ENCODE results near the gene SVOPL.

Gene SVOPL

DNA sequence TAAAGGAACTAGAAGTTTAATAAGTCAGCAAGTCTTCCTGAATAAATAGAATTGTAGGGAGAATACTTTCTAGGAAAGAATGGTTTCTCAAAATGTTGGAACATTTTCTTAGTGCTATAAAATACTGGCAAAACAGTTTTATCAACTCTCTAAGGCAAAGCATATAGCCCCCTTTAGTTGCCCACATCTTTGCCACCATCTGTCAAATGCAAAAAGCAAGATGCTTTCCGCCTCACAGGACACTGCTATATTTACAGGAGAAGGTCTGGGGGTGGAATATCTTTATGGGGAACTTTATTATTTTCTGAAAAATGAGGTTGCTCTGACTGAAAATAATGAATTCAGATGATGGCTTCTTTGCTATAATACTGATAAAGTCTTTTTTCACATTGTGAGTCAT is 78.3 kb downstream of the SVOPL start:
- H3K36me3 Mint-ChIP-seq (ENCODE audit: low read depth) = no peaks in the 10 kb centered on the region
- ATAC-seq (no peak), DNase-seq (no peak)
- H3K4me1 Mint-ChIP-seq = peaks cover 38% of the 10 kb centered on the region
- no peak overlapping the region for H3K4me3 Mint-ChIP-seq
- H3K27me3 Mint-ChIP-seq = no peaks in the 10 kb centered on the region
- no peak overlapping the region for H3K27ac Mint-ChIP-seq
- no peaks in the 10 kb centered on the region for H3K9me3 Mint-ChIP-seq

DNA sequence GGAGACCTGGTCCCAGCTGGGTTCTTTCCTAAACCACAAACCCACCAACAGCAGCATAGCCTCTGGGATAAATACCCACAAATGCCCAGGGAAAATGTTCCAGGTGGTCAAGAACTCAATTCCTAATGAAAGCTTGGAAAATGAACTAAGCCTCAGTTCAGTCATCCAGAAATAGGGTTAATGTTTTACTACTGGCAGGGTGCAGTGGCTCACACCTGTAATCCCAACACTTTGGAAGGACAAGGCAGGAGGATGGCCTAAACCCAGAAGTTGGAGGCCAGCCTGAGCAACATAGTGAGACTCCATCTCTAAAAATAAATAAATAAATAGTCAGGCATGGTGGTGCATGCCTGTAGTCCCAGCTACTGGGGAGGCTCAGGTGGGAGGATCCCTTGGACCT is 82.2 kb downstream of the SVOPL start:
- ATAC-seq (no peak), DNase-seq (no peak)
- no peaks in the 10 kb centered on the region for H3K9me3 Mint-ChIP-seq
- H3K27me3 Mint-ChIP-seq = no peaks in the 10 kb centered on the region
- H3K27ac Mint-ChIP-seq = no peak overlapping the region
- H3K4me3 Mint-ChIP-seq = no peak overlapping the region
- peaks cover 3% of the 10 kb centered on the region for H3K4me1 Mint-ChIP-seq
- no peaks in the 10 kb centered on the region for H3K36me3 Mint-ChIP-seq (ENCODE audit: low read depth)

DNA sequence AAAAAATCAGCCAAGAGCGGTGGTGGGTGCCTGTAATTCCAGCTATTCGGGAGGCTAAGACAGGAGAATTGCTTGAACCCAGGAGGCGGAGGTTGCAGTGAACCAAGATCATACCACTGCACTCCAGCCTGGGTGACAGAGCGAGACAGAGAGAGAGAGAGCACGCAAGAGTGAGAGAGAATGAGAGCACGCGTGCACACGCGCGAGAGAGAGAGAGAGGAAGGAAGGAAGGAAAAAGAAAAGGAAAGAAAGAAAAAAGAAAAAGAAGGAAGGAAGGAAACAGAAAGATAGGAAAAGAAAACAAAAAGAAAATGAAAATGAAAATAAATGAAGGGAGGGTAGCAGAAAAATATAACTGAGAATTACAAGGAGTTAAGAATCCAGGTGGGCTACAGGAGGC is 82.7 kb downstream of the SVOPL start:
- no peak overlapping the region for H3K4me3 Mint-ChIP-seq
- H3K27ac Mint-ChIP-seq = no peak overlapping the region
- no peak for DNase-seq
- H3K36me3 Mint-ChIP-seq (ENCODE audit: low read depth) = no peaks in the 10 kb centered on the region
- no peaks in the 10 kb centered on the region for H3K27me3 Mint-ChIP-seq
- no peak for ATAC-seq
- H3K4me1 Mint-ChIP-seq = peaks cover 2% of the 10 kb centered on the region
- H3K9me3 Mint-ChIP-seq = no peaks in the 10 kb centered on the region

DNA sequence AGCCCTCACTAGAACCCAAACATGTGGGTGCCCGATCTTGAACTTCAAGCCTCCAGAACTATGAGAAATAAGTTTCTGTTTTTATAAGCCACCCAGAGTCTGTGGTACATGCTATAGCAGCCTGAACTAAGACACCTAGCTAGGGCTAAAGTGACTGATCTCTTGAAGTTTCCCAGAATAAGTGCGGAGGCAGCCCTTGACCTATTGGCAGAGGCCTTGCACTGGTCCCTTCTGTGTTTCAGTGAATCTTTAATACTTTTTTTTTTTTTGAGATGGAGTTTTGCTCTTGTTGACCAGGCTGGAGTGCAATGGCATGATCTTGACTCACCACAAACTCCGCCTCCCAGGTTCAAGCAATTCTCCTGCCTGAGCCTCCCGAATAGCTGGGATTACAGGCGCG is 85.1 kb downstream of the SVOPL start:
- peaks cover 2% of the 10 kb centered on the region for H3K4me1 Mint-ChIP-seq
- ATAC-seq = no peak
- H3K4me3 Mint-ChIP-seq = no peak overlapping the region

DNA sequence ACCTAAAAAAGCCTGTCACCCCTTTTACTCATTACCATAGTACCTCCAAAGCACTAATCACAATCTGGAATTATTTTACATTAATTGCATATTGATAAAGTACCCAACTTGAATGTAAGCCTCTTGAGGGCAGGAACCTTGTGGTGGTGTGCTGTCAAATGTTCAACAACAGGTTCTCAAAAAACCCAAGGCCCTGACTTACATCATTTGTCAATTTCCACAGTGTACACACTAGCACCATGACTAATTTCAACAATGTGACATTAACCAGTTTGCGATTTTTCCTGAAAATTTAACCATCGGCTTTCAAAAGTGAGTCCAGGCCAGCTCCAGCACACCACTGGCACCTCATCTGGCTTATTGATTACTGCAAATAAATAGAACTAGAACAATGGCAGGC is 87.5 kb downstream of the SVOPL start:
- H3K4me3 Mint-ChIP-seq = no peak overlapping the region
- DNase-seq (no peak), ATAC-seq (no peak)
- H3K27ac Mint-ChIP-seq = no peak overlapping the region
- no peaks in the 10 kb centered on the region for H3K9me3 Mint-ChIP-seq
- H3K4me1 Mint-ChIP-seq = peaks cover 2% of the 10 kb centered on the region
- no peaks in the 10 kb centered on the region for H3K36me3 Mint-ChIP-seq (ENCODE audit: low read depth)
- no peaks in the 10 kb centered on the region for H3K27me3 Mint-ChIP-seq

More for the DNA sequence above, 85.1 kb downstream of the SVOPL start:
- no peaks in the 10 kb centered on the region for H3K36me3 Mint-ChIP-seq (ENCODE audit: low read depth)
- H3K9me3 Mint-ChIP-seq = no peaks in the 10 kb centered on the region
- DNase-seq = no peak
- no peak overlapping the region for H3K27ac Mint-ChIP-seq
- no peaks in the 10 kb centered on the region for H3K27me3 Mint-ChIP-seq

DNA sequence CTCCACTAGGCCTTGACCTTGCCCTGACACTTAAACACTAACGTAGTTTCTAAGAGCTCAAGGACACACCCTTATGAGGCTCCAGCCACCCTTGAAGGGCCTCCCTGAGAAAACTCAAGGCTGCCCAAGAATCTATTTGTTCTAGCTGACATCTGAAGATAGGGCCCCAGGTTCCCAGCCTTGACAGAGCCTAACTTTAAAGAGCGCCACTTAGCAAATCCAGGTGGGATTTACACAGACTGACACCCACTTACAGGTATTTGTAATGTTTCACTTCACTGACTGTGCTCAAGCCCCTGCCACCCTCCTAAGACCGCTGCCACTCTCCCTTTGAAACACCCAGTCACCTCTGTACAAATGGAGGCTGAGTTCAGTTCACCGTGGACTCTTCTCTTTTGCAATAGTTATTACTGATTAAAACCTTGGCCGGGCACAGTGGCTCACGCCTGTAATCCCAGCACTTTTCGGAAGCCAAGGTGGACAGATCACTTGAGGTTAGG is 90.4 kb downstream of the SVOPL start:
- no peak overlapping the region for H3K27ac Mint-ChIP-seq
- no peak for ATAC-seq
- H3K27me3 Mint-ChIP-seq = no peaks in the 10 kb centered on the region
- DNase-seq = no peak
- peaks cover 14% of the 10 kb centered on the region for H3K4me1 Mint-ChIP-seq
- no peak overlapping the region for H3K4me3 Mint-ChIP-seq
- no peaks in the 10 kb centered on the region for H3K36me3 Mint-ChIP-seq (ENCODE audit: low read depth)
- no peaks in the 10 kb centered on the region for H3K9me3 Mint-ChIP-seq

DNA sequence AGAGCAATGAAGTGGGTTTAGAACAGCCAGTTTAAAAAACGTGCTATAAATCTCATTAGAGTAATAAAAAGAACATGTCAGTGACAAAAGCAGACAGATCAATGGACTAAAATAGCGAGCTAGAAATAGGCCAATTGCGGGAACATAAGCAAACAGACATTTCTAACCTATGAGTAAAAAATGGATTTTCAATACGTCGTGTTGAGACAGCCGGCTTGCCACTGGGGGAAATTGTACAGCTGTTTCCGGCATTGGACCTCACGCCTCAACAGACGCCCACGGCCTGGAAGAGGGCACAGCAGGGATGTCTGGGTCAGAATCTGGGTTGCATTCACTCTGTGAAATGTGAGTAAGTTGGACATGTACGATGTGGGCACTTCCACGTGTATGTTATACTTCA is 92.9 kb downstream of the SVOPL start:
- H3K4me3 Mint-ChIP-seq = no peak overlapping the region
- no peaks in the 10 kb centered on the region for H3K9me3 Mint-ChIP-seq
- DNase-seq (peak; percentile 27), ATAC-seq (peak; percentile 43)
- H3K4me1 Mint-ChIP-seq = peaks cover 16% of the 10 kb centered on the region
- H3K27me3 Mint-ChIP-seq = no peaks in the 10 kb centered on the region
- no peaks in the 10 kb centered on the region for H3K36me3 Mint-ChIP-seq (ENCODE audit: low read depth)
- no peak overlapping the region for H3K27ac Mint-ChIP-seq

DNA sequence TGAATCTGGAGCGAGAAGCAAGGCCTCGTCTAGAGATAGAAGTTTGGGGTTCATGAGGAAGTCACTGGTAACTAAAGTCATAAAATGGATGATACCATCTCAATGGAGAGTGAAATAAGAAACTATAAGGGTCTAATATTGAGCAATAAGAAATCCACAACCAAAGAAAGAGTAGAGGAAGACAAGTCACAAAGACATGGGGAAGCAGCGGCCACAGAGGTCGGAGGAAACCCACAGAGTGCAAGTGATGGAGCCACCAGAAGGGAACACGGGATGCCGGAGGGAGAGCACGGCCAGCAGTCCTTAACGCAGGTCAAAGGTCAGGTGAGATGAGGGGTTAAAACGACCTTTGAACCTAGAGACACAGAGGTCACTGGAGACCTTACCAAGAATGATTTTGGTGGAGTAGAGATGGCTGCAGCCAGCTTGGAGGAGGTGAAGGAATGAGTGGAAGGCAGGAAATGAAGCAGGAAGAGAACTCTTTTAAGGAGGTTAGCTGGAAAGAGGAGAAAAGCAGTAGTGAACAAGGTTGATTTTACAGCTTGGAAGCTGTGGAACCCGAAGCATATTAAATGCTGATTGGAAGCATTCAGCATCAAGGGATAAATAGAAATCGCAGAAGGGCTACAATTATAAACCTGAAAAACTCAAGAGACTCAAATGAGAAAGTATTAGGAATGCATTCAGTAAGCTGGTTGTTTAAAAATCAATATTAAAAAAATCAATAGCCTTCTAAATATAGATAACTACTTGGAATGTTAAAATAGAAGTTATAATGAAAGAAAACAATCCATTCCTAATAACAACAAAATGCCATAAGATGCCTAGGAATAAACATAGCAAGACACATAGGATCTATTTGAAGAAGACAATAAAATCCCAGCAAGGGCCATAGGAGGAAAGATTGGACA is 93.7 kb downstream of the SVOPL start:
- Mint-ChIP-seq H3K4me3 (no peak overlapping the region), H3K4me1 (peaks cover 16% of the 10 kb centered on the region), H3K9me3 (no peaks in the 10 kb centered on the region), H3K27me3 (no peaks in the 10 kb centered on the region), H3K36me3 (ENCODE audit: low read depth) (no peaks in the 10 kb centered on the region), H3K27ac (no peak overlapping the region)
- DNase-seq = no peak
- no peak for ATAC-seq

DNA sequence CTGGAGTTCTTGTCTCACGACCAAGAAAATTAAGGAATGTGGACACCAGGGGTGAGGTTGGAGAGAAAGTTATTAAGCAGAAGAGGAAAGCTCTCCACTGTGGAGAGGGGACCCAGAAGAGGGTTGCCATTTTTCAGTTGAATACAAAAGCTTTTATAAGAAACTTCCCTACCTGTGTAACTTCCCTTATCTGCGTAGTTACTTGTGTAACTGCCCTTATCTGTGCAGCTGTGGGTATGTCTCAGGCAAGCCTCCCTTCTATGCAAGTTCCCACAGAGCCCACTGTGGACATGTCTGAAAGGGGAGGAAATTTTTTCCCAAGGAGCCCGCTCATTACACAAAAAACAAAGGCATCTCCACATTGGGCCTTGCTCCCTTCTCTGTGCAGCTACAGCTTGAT is 94.9 kb downstream of the SVOPL start:
- Mint-ChIP-seq H3K9me3 (no peaks in the 10 kb centered on the region), H3K36me3 (ENCODE audit: low read depth) (no peaks in the 10 kb centered on the region), H3K4me3 (no peak overlapping the region), H3K27me3 (no peaks in the 10 kb centered on the region), H3K4me1 (peaks cover 16% of the 10 kb centered on the region), H3K27ac (no peak overlapping the region)
- DNase-seq = no peak
- no peak for ATAC-seq

DNA sequence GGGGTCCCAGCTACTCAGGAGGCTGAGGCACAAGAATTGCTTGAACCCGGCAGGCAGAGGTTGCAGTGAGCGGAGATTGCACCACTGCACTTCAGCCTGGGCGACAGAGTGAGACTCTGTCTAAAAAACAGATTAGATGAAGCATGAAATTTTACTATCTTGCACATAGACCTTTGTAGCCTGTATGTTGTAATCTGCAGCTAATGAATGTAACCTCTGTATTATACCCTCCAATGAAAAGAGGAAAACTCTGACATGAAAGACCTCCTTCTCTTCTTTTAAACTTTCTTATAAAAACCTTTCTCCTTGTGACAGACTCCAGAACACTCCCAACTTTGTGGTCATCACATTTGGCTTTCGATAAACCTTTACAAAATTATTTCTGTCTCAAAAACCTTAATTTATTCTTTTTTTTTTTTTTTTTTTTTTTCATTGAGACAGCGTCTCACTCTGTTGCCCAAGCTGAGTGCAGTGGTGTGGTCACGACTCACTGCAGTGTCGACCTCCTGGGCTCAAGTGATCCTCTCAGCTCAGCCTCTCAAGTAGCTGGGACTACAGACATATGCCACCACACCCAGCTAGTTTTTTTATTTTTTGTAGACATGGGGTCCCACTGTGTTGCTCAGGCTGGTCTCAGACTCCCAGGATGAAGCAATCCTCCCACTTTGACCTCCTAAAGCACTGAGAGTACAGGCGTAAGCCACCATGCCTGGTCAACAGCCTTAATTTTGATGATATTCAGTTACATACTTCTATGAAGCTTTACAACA is 97.4 kb downstream of the SVOPL start:
- no peak overlapping the region for H3K27ac Mint-ChIP-seq
- ATAC-seq (no peak), DNase-seq (no peak)
- no peak overlapping the region for H3K4me3 Mint-ChIP-seq
- peaks cover 16% of the 10 kb centered on the region for H3K4me1 Mint-ChIP-seq
- no peaks in the 10 kb centered on the region for H3K36me3 Mint-ChIP-seq (ENCODE audit: low read depth)
- H3K9me3 Mint-ChIP-seq = no peaks in the 10 kb centered on the region
- H3K27me3 Mint-ChIP-seq = no peaks in the 10 kb centered on the region

DNA sequence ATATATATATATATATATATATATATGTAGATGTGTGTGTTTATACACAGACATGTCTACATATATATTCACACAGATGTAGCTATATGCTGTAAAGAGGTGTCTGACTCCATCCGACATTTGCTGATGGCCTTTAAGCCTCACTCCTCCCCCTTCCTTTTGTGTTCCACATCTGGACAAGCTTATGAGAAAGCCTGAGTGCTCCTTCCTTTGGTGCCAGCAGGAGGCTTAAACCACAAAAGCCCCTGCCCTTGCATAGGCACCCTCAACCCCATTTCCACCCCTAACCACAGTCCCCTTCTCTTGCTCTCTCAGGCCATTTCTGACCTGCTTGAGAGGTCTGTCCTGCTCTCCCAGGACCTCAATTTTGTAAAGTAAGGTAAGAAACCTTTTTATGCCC is 98.7 kb downstream of the SVOPL start:
- no peaks in the 10 kb centered on the region for H3K27me3 Mint-ChIP-seq
- H3K4me1 Mint-ChIP-seq = peaks cover 7% of the 10 kb centered on the region
- ATAC-seq = no peak
- H3K36me3 Mint-ChIP-seq (ENCODE audit: low read depth) = no peaks in the 10 kb centered on the region
- no peak for DNase-seq
- no peak overlapping the region for H3K4me3 Mint-ChIP-seq
- no peaks in the 10 kb centered on the region for H3K9me3 Mint-ChIP-seq
- no peak overlapping the region for H3K27ac Mint-ChIP-seq

DNA sequence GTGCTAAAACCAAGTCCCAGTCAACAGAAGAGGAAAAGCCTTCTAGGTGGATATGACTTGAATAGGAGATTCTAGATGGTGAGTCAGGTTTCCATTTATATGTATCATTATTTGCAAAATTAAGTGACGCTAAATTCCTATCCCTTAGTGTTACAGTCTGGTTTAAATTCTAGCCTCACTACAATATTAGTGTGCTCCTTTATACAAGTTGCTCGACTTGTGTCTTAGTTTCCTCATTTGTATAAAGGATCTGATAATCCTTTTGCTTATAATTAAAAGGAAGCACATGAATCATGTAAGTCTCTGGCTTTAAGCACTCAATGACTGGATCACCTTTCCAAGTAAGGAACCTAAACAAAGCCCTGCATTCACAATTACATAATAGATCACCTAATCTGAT is 105.7 kb downstream of the SVOPL start:
- H3K4me3 Mint-ChIP-seq = no peak overlapping the region
- no peaks in the 10 kb centered on the region for H3K4me1 Mint-ChIP-seq
- no peaks in the 10 kb centered on the region for H3K36me3 Mint-ChIP-seq (ENCODE audit: low read depth)
- no peaks in the 10 kb centered on the region for H3K27me3 Mint-ChIP-seq
- DNase-seq = no peak
- H3K27ac Mint-ChIP-seq = no peak overlapping the region
- ATAC-seq = no peak
- no peaks in the 10 kb centered on the region for H3K9me3 Mint-ChIP-seq

DNA sequence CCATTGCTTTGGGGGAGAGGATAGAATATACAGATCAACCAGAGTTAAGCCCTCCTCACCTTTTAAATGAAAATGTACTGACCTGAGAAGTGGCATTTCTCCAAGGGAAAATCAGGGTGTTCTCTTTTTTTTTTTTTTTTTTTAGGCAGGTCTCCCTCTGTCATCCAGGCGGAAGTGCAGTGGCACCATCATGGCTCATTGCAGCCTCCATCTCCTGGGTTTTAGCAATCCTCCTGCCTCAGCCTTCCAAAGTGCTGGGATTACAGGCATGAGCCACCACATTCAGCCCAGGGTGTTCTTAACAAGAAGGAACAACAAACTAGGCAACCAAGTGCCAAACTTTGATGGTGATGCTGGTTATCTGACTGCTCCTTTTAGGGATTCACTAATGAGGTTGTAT is 111.0 kb downstream of the SVOPL start:
- H3K9me3 Mint-ChIP-seq = no peaks in the 10 kb centered on the region
- H3K4me3 Mint-ChIP-seq = no peak overlapping the region
- no peak for DNase-seq
- H3K27ac Mint-ChIP-seq = no peak overlapping the region
- H3K4me1 Mint-ChIP-seq = no peaks in the 10 kb centered on the region
- no peaks in the 10 kb centered on the region for H3K27me3 Mint-ChIP-seq
- peaks cover 25% of the 10 kb centered on the region for H3K36me3 Mint-ChIP-seq (ENCODE audit: low read depth)
- no peak for ATAC-seq

DNA sequence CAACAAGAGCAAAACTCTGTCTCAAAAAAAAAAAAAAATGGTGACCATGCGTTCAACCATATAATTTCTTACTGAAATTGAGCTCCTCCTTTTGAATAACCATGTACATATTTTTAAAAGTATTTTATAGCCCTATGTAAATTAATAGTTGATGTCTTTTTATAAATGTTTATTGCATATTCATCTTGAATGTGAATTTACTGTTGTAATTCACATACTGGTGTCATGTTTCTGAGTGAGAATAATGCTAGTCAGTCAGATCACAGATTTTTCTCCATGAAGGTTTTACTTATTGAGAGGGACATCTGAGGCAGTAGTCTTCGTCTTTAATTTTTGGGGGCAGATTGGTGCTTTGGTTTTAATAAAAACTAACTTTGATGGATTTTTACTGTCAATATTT is 112.2 kb downstream of the SVOPL start:
- ATAC-seq (no peak), DNase-seq (no peak)
- H3K36me3 Mint-ChIP-seq (ENCODE audit: low read depth) = peaks cover 37% of the 10 kb centered on the region
- no peaks in the 10 kb centered on the region for H3K27me3 Mint-ChIP-seq
- H3K4me1 Mint-ChIP-seq = no peaks in the 10 kb centered on the region
- no peaks in the 10 kb centered on the region for H3K9me3 Mint-ChIP-seq
- no peak overlapping the region for H3K4me3 Mint-ChIP-seq
- no peak overlapping the region for H3K27ac Mint-ChIP-seq

DNA sequence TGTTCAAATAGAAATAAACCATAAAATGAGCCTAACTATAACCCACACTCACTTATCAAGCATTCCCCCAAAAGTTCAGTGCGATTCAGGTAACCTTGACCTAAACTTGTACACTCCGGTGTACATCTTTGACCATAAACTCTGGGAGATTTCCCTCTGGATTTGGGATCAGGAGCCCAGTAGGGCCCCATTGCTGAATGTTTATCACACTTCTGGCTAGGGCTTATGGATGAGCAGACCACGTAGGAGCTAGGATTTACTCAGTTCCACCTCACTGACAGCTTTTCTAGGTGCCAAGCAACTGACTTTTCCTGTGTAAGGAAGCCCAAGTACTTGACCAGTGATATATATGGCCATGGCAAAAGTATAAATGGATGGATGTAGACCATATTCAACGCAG is 113.7 kb downstream of the SVOPL start:
- no peaks in the 10 kb centered on the region for H3K27me3 Mint-ChIP-seq
- H3K36me3 Mint-ChIP-seq (ENCODE audit: low read depth) = peaks cover 48% of the 10 kb centered on the region
- H3K9me3 Mint-ChIP-seq = no peaks in the 10 kb centered on the region
- ATAC-seq = no peak
- no peaks in the 10 kb centered on the region for H3K4me1 Mint-ChIP-seq
- H3K27ac Mint-ChIP-seq = no peak overlapping the region
- DNase-seq = no peak
- no peak overlapping the region for H3K4me3 Mint-ChIP-seq

Data from activated naive CD8-positive, alpha-beta T cell treated with anti-CD3 and anti-CD28 coated beads, Interleukin-2, amount 50 U/mL, for 24 hours (primary cell).